HG03571 (cell line): ENCODE measurements around the gene CHST8.

Experiments used
- ATAC-seq: cut with Tn5 transposase; IDR thresholded peaks from one replicate; pipeline ENCODE4 v1.9.1; 2021; ENCODE audit not compliant: unreplicated experiment

Gene CHST8

GRCh38 chr19:33713194-33713593 lies 91.4 kb downstream of the CHST8 start:
- no peak for ATAC-seq

- no peak for ATAC-seq
These were observed 92.4 kb downstream of the CHST8 start for GRCh38 chr19:33714149-33714548.

- no peak for ATAC-seq
These were observed 93.7 kb downstream of the CHST8 start for GRCh38 chr19:33715462-33715861.

- no peak for ATAC-seq
These were observed 96.1 kb downstream of the CHST8 start for GRCh38 chr19:33717878-33718277.

GRCh38 chr19:33718651-33719254 lies 97.0 kb downstream of the CHST8 start:
- ATAC-seq = no peak

GRCh38 chr19:33719366-33720154 lies 97.8 kb downstream of the CHST8 start:
- ATAC-seq = no peak

- no peak for ATAC-seq
These were observed 98.4 kb downstream of the CHST8 start for GRCh38 chr19:33720155-33720493.

- ATAC-seq = no peak
These were observed 99.2 kb downstream of the CHST8 start for GRCh38 chr19:33720691-33721682.

- no peak for ATAC-seq
These were observed 100.1 kb downstream of the CHST8 start for GRCh38 chr19:33721735-33722297.

GRCh38 chr19:33722456-33723239 lies 100.9 kb downstream of the CHST8 start:
- no peak for ATAC-seq

- no peak for ATAC-seq
These were observed 101.8 kb downstream of the CHST8 start for GRCh38 chr19:33723512-33723911.

- no peak for ATAC-seq
These were observed 102.4 kb downstream of the CHST8 start for GRCh38 chr19:33724021-33724720.

- ATAC-seq = no peak
These were observed 102.9 kb downstream of the CHST8 start for GRCh38 chr19:33724721-33725060.

GRCh38 chr19:33725567-33725966 lies 103.8 kb downstream of the CHST8 start:
- no peak for ATAC-seq

- ATAC-seq = no peak
These were observed 105.0 kb downstream of the CHST8 start for GRCh38 chr19:33726756-33727155.

GRCh38 chr19:33727331-33727998 lies 105.7 kb downstream of the CHST8 start:
- ATAC-seq = no peak

GRCh38 chr19:33728141-33728540 lies 106.4 kb downstream of the CHST8 start:
- ATAC-seq = no peak

GRCh38 chr19:33730858-33731607 lies 109.3 kb downstream of the CHST8 start:
- ATAC-seq = no peak

GRCh38 chr19:33731881-33732280 lies 110.1 kb downstream of the CHST8 start:
- ATAC-seq = no peak
